PC-9 (cell line): ENCODE results near the gene PCDHA10. TPM values are rescaled to one million over a fixed set of nuclear protein-coding genes. Genes with fewer than 3 reads are reported as not detected.
"Not testable (repeated sequence)": the region's sequence is repeated elsewhere in the genome, so short reads cannot be mapped to it uniquely, and the experiment has no call there.

Experiments
- BruUV-seq: library from RNA; stranded (reverse); fragments of 400-500 nt; replicated peaks from 2 replicates; lab custom pipeline; 2021; lab: Mats Ljungman, UMichigan
- CTCF ChIA-PET: fragments of 300-600 bp; sonication (Branson Sonifier 250); formaldehyde crosslinking; loops from one replicate; lab custom pipeline; 2022; ENCODE audit warnings: antibody characterized with exemption; lab: Charles Lee
- POLR2A ChIA-PET: fragments of 300-600 bp; sonication (Branson Sonifier 250); formaldehyde crosslinking; loops from one replicate; lab custom pipeline; 2022; ENCODE audit warnings: antibody characterized with exemption; ENCODE audit not compliant: unreplicated experiment; lab: Charles Lee
- DNase-seq, 2 experiments: peaks; one replicate each; pipeline versions ENCODE4 v3.0.0 to v3.0.0-alpha.2; 2015 to 2022; ENCODE audit warnings: mixed read lengths in 1 of 2
- H2AFZ ChIP-seq: fragments of 200-600 bp; sonication (generic); 2 replicates; pipeline ENCODE4 v1.8.1; 2017; ENCODE audit warnings: antibody characterized with exemption
- H3F3A ChIP-seq: fragments of 200-600 bp; sonication (generic); 2 replicates; pipeline ENCODE4 v1.8.1; 2017; ENCODE audit warnings: antibody characterized with exemption, mild to moderate bottlenecking, low read depth; ENCODE audit not compliant: insufficient read depth
- H3K27ac ChIP-seq: fragments of 200-600 bp; sonication (generic); 2 replicates; pipeline ENCODE4 v1.6.1; 2016; ENCODE audit warnings: mixed run types
- H3K27me3 ChIP-seq: fragments of 200-600 bp; sonication (generic); 2 replicates; pipeline ENCODE4 v1.6.1; 2016; ENCODE audit warnings: low read depth, mixed run types; ENCODE audit not compliant: insufficient read depth
- H3K36me3 ChIP-seq: fragments of 200-600 bp; sonication (generic); 2 replicates; pipeline ENCODE4 v1.6.1; 2016; ENCODE audit warnings: low read depth, mixed run types
- H3K4me1 ChIP-seq: fragments of 200-600 bp; sonication (generic); replicated peaks from 2 replicates; pipeline ENCODE4 v1.6.1; 2016; ENCODE audit warnings: mixed run types; ENCODE audit not compliant: insufficient read depth
- H3K4me2 ChIP-seq: fragments of 200-600 bp; sonication (generic); 2 replicates; pipeline ENCODE4 v1.6.1; 2017; ENCODE audit warnings: mixed run types
- H3K4me3 ChIP-seq: fragments of 200-600 bp; sonication (generic); 2 replicates; pipeline ENCODE4 v1.6.1; 2016; ENCODE audit warnings: mixed run types
- H3K79me2 ChIP-seq: fragments of 200-600 bp; sonication (generic); 2 replicates; pipeline ENCODE4 v1.6.1; 2017; ENCODE audit warnings: low read depth, mixed run types
- H3K9me2 ChIP-seq: fragments of 200-600 bp; sonication (generic); 2 replicates; pipeline ENCODE4 v1.8.1; 2017; ENCODE audit warnings: mild to moderate bottlenecking; ENCODE audit not compliant: insufficient read depth
- H3K9me3 ChIP-seq: fragments of 200-600 bp; sonication (generic); 2 replicates; pipeline ENCODE4 v1.8.1; 2016; ENCODE audit warnings: low read depth; ENCODE audit not compliant: insufficient read depth
- H4K20me1 ChIP-seq: fragments of 200-600 bp; sonication (generic); 2 replicates; pipeline ENCODE4 v1.8.1; 2017; ENCODE audit not compliant: insufficient read depth
- CTCF ChIP-seq: fragments of 200-600 bp; sonication (generic); conservative IDR thresholded peaks from 2 replicates; pipeline ENCODE4 v1.6.1; 2017; ENCODE audit warnings: mixed run types, antibody characterized with exemption, mild to moderate bottlenecking, moderate library complexity
- EZH2 ChIP-seq: fragments of 200-600 bp; sonication (generic); IDR thresholded peaks from 2 replicates; pipeline ENCODE4 v1.8.0; 2017; ENCODE audit warnings: antibody characterized with exemption, low read depth
- intact Hi-C: fragments of 100-400 bp; cut with micrococcal nuclease; formaldehyde crosslinking; loops from one replicate; pipeline ENCODE4 v1.10.0; 2022; ENCODE audit not compliant: unreplicated experiment
- total RNA-seq: library from RNA; stranded (reverse); gene quantifications from 2 replicates; pipeline ENCODE4 v1.2.3, GENCODE V29; 2021

The PCDHA10 gene
- total RNA-seq, 1 experiment from 2014 or later: not detected

- Histone ChIP-seq H3K27me3 (no peaks in the 10 kb centered on the region), H3F3A (no peaks in the 10 kb centered on the region), H3K79me2 (no peaks in the 10 kb centered on the region), H3K36me3 (no peaks in the 10 kb centered on the region), H3K9me2 (no peaks in the 10 kb centered on the region), H3K4me2 (no peak within 1 kb of the TSS), H3K9me3 (no peaks in the 10 kb centered on the region; the same call in 1 of the 2 replicates), H4K20me1 (no peaks in the 10 kb centered on the region), H3K4me1 (no peaks in the 10 kb centered on the region), H3K27ac (no peak within 1 kb of the TSS), H3K4me3 (no peak within 1 kb of the TSS), H2AFZ (no peak within 1 kb of the TSS)
- CTCF ChIA-PET: no interaction called here
- TF ChIP-seq EZH2: no peak
- TF ChIP-seq CTCF: 0 out of 2 replicates have a peak, but pooled peaks have one; percentile 19
- intact Hi-C loops: no loop called here
- no peak for DNase-seq
- POLR2A ChIA-PET: no interaction called here
- BruUV-seq: no TSS peak
These were observed 21.7 kb upstream of the PCDHA10 start, which contains the start of gene PCDHA7 for GRCh38 chr5:140833993-140834392. TSS of gene PCDHA7 (plus strand) at chr5:140834269. CDS start at chr5:140834384, 115 bp downstream.

- CTCF ChIA-PET, BruUV-seq: not testable (repeated sequence)
These were observed 21.2 kb upstream of the PCDHA10 start for GRCh38 chr5:140834439-140835008.

GRCh38 chr5:140835622-140836510, 19.8 kb upstream of the PCDHA10 start:
- H3F3A ChIP-seq: no peaks in the 10 kb centered on the region
- H3K9me2 ChIP-seq: no peaks in the 10 kb centered on the region
- no peaks in the 10 kb centered on the region for H3K27me3 ChIP-seq
- no peak overlapping the region for H2AFZ ChIP-seq
- intact Hi-C loops: no loop called here
- H3K4me3 ChIP-seq: no peak overlapping the region
- H4K20me1 ChIP-seq: no peaks in the 10 kb centered on the region
- no peak for TF ChIP-seq CTCF
- no peak for TF ChIP-seq EZH2
- no peaks in the 10 kb centered on the region for H3K36me3 ChIP-seq
- H3K79me2 ChIP-seq: no peaks in the 10 kb centered on the region
- no peak for DNase-seq
- no peak overlapping the region for H3K4me2 ChIP-seq
- no peak overlapping the region for H3K27ac ChIP-seq
- ChIA-PET CTCF (no interaction called here), POLR2A (no interaction called here)
- H3K4me1 ChIP-seq: no peaks in the 10 kb centered on the region
- no TSS peak for BruUV-seq
- H3K9me3 ChIP-seq: no peaks in the 10 kb centered on the region; the same call in 1 of the 2 replicates

More at GRCh38 chr5:140834439-140835008, 21.2 kb upstream of the PCDHA10 start:
- H3F3A ChIP-seq, intact Hi-C loops, H3K79me2 ChIP-seq, H3K36me3 ChIP-seq, POLR2A ChIA-PET, H3K4me2 ChIP-seq, H3K4me1 ChIP-seq, H3K9me3 ChIP-seq, H2AFZ ChIP-seq, H3K27ac ChIP-seq, H3K27me3 ChIP-seq, H3K9me2 ChIP-seq, DNase-seq, H4K20me1 ChIP-seq, H3K4me3 ChIP-seq: not testable (repeated sequence)
